SK-N-SH treated with all-trans-retinoic acid at 6 μM for 48 hours (cell line): ENCODE results near the gene MFSD11.

Experiments
- ATAC-seq: fragments of 200-7000 bp; cut with Tn5 transposase; 3 replicates; pipeline ENCODE4 v1.9.1; 2020; ENCODE audit warnings: mild to moderate bottlenecking, moderate library complexity
- ARNTL ChIP-seq: fragments of 450-650 bp; formaldehyde crosslinking; IDR thresholded peaks from 2 replicates; pipeline ENCODE4 v1.5.0; 2020; ENCODE audit warnings: low read depth, mild to moderate bottlenecking, moderate library complexity, borderline replicate concordance
- BACH2 ChIP-seq: fragments of 250-450 bp; sonication (Bioruptor Pico); IDR thresholded peaks from 2 replicates; pipeline ENCODE4 v1.9.0; 2021; ENCODE audit warnings: mild to moderate bottlenecking, borderline replicate concordance
- CSDC2 ChIP-seq: fragments of 250-450 bp; sonication (Bioruptor Pico); IDR thresholded peaks from 2 replicates; pipeline ENCODE4 v1.5.0; 2020; ENCODE audit warnings: mild to moderate bottlenecking, moderate library complexity
- GLIS3 ChIP-seq: fragments of 250-450 bp; sonication (Bioruptor Pico); IDR thresholded peaks from 2 replicates; pipeline ENCODE4 v1.5.0; 2020; ENCODE audit warnings: mild to moderate bottlenecking, moderate library complexity
- ISL1 ChIP-seq: fragments of 250-450 bp; sonication (Bioruptor Pico); IDR thresholded peaks from 2 replicates; pipeline ENCODE4 v2.1.2; 2022; ENCODE audit warnings: mild to moderate bottlenecking, moderate library complexity
- OSR1 ChIP-seq: fragments of 250-450 bp; sonication (Bioruptor Pico); IDR thresholded peaks from 2 replicates; pipeline ENCODE4 v1.8.0; 2022; ENCODE audit warnings: moderate library complexity, mild to moderate bottlenecking, inconsistent platforms
- PATZ1 ChIP-seq: fragments of 250-450 bp; sonication (Bioruptor Pico); IDR thresholded peaks from 2 replicates; pipeline ENCODE4 v1.8.0; 2020; ENCODE audit warnings: mild to moderate bottlenecking, moderate library complexity, borderline replicate concordance
- PPARA ChIP-seq: fragments of 250-450 bp; sonication (Bioruptor Pico); IDR thresholded peaks from 2 replicates; pipeline ENCODE4 v1.5.0; 2020; ENCODE audit warnings: mild to moderate bottlenecking, borderline replicate concordance
- SNAI2 ChIP-seq: fragments of 250-450 bp; sonication (Bioruptor Pico); IDR thresholded peaks from 2 replicates; pipeline ENCODE4 v1.5.0; 2020; ENCODE audit warnings: mild to moderate bottlenecking, moderate library complexity
- TCF4 ChIP-seq: fragments of 250-450 bp; sonication (Bioruptor Pico); IDR thresholded peaks from 2 replicates; pipeline ENCODE4 v1.8.0; 2021; ENCODE audit warnings: mild to moderate bottlenecking, moderate library complexity, borderline replicate concordance
- TOX ChIP-seq: fragments of 250-450 bp; sonication (Bioruptor Pico); IDR thresholded peaks from 2 replicates; pipeline ENCODE4 v1.8.0; 2021; ENCODE audit warnings: mild to moderate bottlenecking, moderate library complexity, borderline replicate concordance
- ZC3H10 ChIP-seq: fragments of 250-450 bp; sonication (Bioruptor Pico); IDR thresholded peaks from 2 replicates; pipeline ENCODE4 v1.5.1; 2021; ENCODE audit warnings: mild to moderate bottlenecking, moderate library complexity
- ZFP3 ChIP-seq: fragments of 250-450 bp; sonication (Bioruptor Pico); IDR thresholded peaks from 2 replicates; pipeline ENCODE4 v1.5.0; 2020; ENCODE audit warnings: mild to moderate bottlenecking, moderate library complexity
- ZFP30 ChIP-seq: fragments of 450-650 bp; formaldehyde crosslinking; IDR thresholded peaks from 2 replicates; pipeline ENCODE4 v1.5.0; 2022; ENCODE audit warnings: mild to moderate bottlenecking, moderate library complexity
- ZNF8 ChIP-seq: fragments of 450-650 bp; formaldehyde crosslinking; IDR thresholded peaks from 2 replicates; pipeline ENCODE4 v1.5.0; 2020; ENCODE audit warnings: mild to moderate bottlenecking, moderate library complexity
- TF ChIP-seq, protein P1 (sequence below): fragments of 250-450 bp; sonication (Bioruptor Pico); IDR thresholded peaks from 2 replicates; pipeline ENCODE4 v1.5.0; 2020; ENCODE audit warnings: mild to moderate bottlenecking, moderate library complexity
- TF ChIP-seq, protein P2 (sequence below): fragments of 250-450 bp; sonication (Bioruptor Pico); IDR thresholded peaks from 2 replicates; pipeline ENCODE4 v1.5.1; 2020; ENCODE audit warnings: low read depth, mild to moderate bottlenecking, moderate library complexity
- TF ChIP-seq, protein P3 (sequence below): fragments of 250-450 bp; sonication (Bioruptor Pico); IDR thresholded peaks from 2 replicates; pipeline ENCODE4 v1.5.1; 2021; ENCODE audit warnings: mild to moderate bottlenecking, moderate library complexity

MFSD11 gene

DNA sequence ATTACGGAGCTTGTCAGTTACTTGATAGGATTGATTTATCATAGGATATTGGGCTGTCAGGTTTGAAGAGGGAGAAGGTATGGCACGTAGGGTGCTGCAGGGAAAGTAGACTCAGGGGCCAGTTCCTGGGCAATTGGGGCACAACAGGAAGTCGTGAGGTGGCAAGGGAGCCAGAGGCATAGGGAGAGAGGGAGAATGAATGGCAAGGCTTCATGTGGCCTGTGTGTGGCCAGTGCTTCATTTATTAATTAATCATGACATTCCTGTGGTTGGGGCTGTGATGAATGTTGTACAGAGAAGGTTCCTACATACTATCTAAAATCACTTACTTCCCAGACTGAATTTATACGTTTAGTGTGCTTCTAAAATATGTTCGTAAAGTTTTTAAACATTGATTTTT, 19.3 kb downstream of the MFSD11 start (continued):
- TF ChIP-seq, protein P1, sequence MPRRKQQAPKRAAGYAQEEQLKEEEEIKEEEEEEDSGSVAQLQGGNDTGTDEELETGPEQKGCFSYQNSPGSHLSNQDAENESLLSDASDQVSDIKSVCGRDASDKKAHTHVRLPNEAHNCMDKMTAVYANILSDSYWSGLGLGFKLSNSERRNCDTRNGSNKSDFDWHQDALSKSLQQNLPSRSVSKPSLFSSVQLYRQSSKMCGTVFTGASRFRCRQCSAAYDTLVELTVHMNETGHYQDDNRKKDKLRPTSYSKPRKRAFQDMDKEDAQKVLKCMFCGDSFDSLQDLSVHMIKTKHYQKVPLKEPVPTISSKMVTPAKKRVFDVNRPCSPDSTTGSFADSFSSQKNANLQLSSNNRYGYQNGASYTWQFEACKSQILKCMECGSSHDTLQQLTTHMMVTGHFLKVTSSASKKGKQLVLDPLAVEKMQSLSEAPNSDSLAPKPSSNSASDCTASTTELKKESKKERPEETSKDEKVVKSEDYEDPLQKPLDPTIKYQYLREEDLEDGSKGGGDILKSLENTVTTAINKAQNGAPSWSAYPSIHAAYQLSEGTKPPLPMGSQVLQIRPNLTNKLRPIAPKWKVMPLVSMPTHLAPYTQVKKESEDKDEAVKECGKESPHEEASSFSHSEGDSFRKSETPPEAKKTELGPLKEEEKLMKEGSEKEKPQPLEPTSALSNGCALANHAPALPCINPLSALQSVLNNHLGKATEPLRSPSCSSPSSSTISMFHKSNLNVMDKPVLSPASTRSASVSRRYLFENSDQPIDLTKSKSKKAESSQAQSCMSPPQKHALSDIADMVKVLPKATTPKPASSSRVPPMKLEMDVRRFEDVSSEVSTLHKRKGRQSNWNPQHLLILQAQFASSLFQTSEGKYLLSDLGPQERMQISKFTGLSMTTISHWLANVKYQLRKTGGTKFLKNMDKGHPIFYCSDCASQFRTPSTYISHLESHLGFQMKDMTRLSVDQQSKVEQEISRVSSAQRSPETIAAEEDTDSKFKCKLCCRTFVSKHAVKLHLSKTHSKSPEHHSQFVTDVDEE (CRISPR knock-in tag) = no peak
- no peak for TF ChIP-seq GLIS3 (CRISPR knock-in tag)
- TF ChIP-seq TOX (CRISPR knock-in tag) = no peak
- no peak for TF ChIP-seq ZFP3 (CRISPR knock-in tag)
- no peak for TF ChIP-seq OSR1

DNA sequence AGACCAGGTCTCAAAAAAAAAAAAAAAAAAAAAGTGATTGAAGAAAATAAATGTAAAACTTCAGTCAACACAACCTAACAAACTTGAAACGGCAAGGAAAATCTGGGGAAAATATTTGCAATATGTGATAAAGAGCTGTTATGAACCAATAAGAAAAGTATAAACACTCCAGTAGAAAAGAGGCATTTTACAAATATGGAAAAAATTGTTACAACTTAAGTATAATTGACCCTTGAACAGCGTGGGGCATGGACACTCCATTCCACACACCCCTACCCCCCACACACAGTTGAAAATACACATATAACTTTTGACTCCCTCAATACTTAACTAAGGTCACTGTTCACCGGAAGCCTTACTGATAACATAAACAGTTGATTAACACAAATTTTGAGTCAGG, 20.7 kb downstream of the MFSD11 start:
- no peak for ATAC-seq
- TF ChIP-seq ARNTL (CRISPR knock-in tag) (no peak), GLIS3 (CRISPR knock-in tag) (no peak)
- TF ChIP-seq, protein P2, sequence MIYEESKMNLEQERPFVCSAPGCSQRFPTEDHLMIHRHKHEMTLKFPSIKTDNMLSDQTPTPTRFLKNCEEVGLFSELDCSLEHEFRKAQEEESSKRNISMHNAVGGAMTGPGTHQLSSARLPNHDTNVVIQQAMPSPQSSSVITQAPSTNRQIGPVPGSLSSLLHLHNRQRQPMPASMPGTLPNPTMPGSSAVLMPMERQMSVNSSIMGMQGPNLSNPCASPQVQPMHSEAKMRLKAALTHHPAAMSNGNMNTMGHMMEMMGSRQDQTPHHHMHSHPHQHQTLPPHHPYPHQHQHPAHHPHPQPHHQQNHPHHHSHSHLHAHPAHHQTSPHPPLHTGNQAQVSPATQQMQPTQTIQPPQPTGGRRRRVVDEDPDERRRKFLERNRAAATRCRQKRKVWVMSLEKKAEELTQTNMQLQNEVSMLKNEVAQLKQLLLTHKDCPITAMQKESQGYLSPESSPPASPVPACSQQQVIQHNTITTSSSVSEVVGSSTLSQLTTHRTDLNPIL (CRISPR knock-in tag) = no peak

DNA sequence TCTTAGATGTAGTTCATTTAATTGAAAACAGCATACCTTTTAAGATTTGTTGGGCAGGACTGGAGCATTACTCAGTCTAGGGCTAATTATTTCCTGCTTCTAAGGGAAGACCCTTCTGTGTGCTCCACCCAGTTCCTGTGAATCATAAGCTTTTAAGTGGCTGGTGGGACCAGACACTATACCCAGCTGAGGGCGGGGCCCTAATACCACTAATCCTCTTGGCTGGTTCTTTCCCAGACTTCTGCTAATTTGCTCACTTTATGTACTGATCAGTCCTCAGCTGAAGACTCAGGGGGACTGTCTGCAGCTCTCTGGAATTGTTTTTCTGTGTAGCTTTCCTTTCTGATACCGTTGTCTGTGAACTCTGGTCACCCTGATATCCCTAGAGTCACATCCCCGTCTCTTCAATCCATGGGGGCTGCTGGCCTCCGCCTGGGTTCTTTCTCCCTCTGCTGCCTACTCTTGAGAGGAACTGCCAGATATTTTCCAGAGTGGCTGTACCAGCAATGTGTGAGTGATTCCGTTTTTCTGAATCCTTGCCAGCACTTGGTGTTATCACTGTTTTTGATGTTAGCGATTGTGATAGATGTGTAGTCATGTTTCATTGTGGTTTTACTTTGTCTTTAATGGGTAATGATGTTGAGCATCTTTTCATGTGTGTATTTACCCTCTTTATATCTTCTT, 35.1 kb downstream of the MFSD11 start:
- peak; percentile 100 for ATAC-seq
- TF ChIP-seq ZNF8 (CRISPR knock-in tag) (peak; percentile 44; the same call in 1 of the 2 replicates), PPARA (CRISPR knock-in tag) (no peak)

DNA sequence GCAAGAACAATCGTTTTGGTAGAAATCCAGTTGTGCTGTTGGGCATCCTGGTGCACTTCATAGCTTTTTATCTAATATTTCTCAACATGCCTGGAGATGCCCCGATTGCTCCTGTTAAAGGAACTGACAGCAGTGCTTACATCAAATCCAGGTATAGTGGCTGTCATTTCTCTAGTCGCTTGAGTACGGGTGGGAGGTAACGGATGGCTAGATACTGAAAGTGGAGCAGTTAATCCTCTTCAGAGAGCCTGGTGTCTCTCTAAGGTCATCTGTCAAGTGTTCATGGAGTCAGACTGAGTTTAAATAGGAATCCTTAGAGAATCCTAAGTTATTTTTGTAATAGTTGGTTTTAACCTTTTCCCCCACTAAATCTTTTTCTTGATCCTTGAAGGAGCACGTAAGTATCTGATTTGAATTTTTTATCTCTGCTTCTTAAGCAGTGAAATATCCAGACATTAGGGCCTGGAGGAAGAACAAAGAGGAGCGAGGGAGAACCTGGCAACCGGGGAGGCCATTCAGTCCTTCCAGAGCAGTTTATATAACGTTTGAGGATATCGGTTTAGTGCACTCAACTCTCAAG, 37.2 kb downstream of the MFSD11 start:
- ATAC-seq = no peak
- TF ChIP-seq CSDC2 (CRISPR knock-in tag) (no peak), OSR1 (no peak), ZFP30 (CRISPR knock-in tag) (no peak), ARNTL (CRISPR knock-in tag) (no peak), PATZ1 (CRISPR knock-in tag) (no peak), TCF4 (no peak), GLIS3 (CRISPR knock-in tag) (no peak), SNAI2 (no peak), ISL1 (CRISPR knock-in tag) (no peak), ZC3H10 (CRISPR knock-in tag) (no peak), BACH2 (CRISPR knock-in tag) (no peak), ZNF8 (CRISPR knock-in tag) (no peak)
- TF ChIP-seq, protein P3, sequence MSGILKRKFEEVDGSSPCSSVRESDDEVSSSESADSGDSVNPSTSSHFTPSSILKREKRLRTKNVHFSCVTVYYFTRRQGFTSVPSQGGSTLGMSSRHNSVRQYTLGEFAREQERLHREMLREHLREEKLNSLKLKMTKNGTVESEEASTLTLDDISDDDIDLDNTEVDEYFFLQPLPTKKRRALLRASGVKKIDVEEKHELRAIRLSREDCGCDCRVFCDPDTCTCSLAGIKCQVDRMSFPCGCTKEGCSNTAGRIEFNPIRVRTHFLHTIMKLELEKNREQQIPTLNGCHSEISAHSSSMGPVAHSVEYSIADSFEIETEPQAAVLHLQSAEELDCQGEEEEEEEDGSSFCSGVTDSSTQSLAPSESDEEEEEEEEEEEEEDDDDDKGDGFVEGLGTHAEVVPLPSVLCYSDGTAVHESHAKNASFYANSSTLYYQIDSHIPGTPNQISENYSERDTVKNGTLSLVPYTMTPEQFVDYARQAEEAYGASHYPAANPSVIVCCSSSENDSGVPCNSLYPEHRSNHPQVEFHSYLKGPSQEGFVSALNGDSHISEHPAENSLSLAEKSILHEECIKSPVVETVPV = no peak
- TF ChIP-seq, protein P1 (CRISPR knock-in tag) = no peak
- TF ChIP-seq, protein P2 (CRISPR knock-in tag) = no peak
